ENCODE measurements around the gene SEMA3G.

Gene SEMA3G

GRCh38 chr3:52479877-52480575 is 35.1 kb upstream of the SEMA3G start:
- TF ChIP-seq CTCF (IDR thresholded peaks at IDR 0.05; ENCODE audit: low read depth, low read length, missing control alignments), result no peak
- H3K4me3 ChIP-seq (ENCODE audit: low read depth, low read length), result no peak overlapping the region
- in situ Hi-C loops (cut with HindIII; ENCODE audit: low sequenced_read_pairs), result no loop called here
- DNase-seq (ENCODE audit: low read depth), result no peak

GRCh38 chr3:52479037-52479876 is 34.4 kb upstream of the SEMA3G start:
- TF ChIP-seq CTCF (IDR thresholded peaks at IDR 0.05; ENCODE audit: low read depth, low read length, missing control alignments), result no peak
- no peak for DNase-seq (ENCODE audit: low read depth)
- no peak overlapping the region for H3K4me3 ChIP-seq (ENCODE audit: low read depth, low read length)
- in situ Hi-C loops (cut with HindIII; ENCODE audit: low sequenced_read_pairs), result no loop called here

- in situ Hi-C loops (cut with HindIII; ENCODE audit: low sequenced_read_pairs), result no loop called here
- no peak for DNase-seq (ENCODE audit: low read depth)
- H3K4me3 ChIP-seq (ENCODE audit: low read depth, low read length), result no peak overlapping the region
- no peak for TF ChIP-seq CTCF (IDR thresholded peaks at IDR 0.05; ENCODE audit: low read depth, low read length, missing control alignments)
Observed at GRCh38 chr3:52477796-52478095, 32.8 kb upstream of the SEMA3G start.

- in situ Hi-C loops (cut with HindIII; ENCODE audit: low sequenced_read_pairs), result no loop called here
- no peak for TF ChIP-seq CTCF (IDR thresholded peaks at IDR 0.05; ENCODE audit: low read depth, low read length, missing control alignments)
- DNase-seq (ENCODE audit: low read depth), result no peak
- no peak overlapping the region for H3K4me3 ChIP-seq (ENCODE audit: low read depth, low read length)
Observed at GRCh38 chr3:52477076-52477795, 32.3 kb upstream of the SEMA3G start.

GRCh38 chr3:52473026-52473425 is 28.1 kb upstream of the SEMA3G start:
- in situ Hi-C loops (cut with HindIII; ENCODE audit: low sequenced_read_pairs), result loop anchor here (5.0 kb wide), 1 partner anchor 99 kb away; no protein-coding TSS in a partner anchor
- no peak for TF ChIP-seq CTCF (IDR thresholded peaks at IDR 0.05; ENCODE audit: low read depth, low read length, missing control alignments)
- H3K4me3 ChIP-seq (ENCODE audit: low read depth, low read length), result no peak overlapping the region
- no peak for DNase-seq (ENCODE audit: low read depth)

- in situ Hi-C loops (cut with HindIII; ENCODE audit: low sequenced_read_pairs), result loop anchor here (5.0 kb wide), 1 partner anchor 100 kb away; no protein-coding TSS in a partner anchor
- no peak for TF ChIP-seq CTCF (IDR thresholded peaks at IDR 0.05; ENCODE audit: low read depth, low read length, missing control alignments)
- no peak overlapping the region for H3K4me3 ChIP-seq (ENCODE audit: low read depth, low read length)
- no peak for DNase-seq (ENCODE audit: low read depth)
Observed at GRCh38 chr3:52472239-52473000, 27.5 kb upstream of the SEMA3G start.

All from astrocyte of the cerebellum (primary cell).